HL-60 (cell line): ENCODE measurements around the gene FARP1.

ENCODE experiments used
- DNase-seq, 2 experiments: peaks; one replicate each; pipeline ENCODE4 v3.0.0-alpha.2; 2010 to 2020; ENCODE audit warnings: low read depth in 1 of 2, low spot score in 1 of 2
- H3K27ac ChIP-seq: fragments of 250-450 bp; sonication (Bioruptor Pico); replicated peaks from 2 replicates; pipeline ENCODE4 v1.5.1; 2020; ENCODE audit warnings: mild to moderate bottlenecking, moderate library complexity
- H3K27me3 ChIP-seq: fragments of 250-450 bp; sonication (Bioruptor Pico); 2 replicates; pipeline ENCODE4 v1.5.1; 2021; ENCODE audit warnings: mild to moderate bottlenecking, moderate library complexity; ENCODE audit not compliant: insufficient read depth, poor library complexity, severe bottlenecking
- H3K4me3 ChIP-seq: replicated peaks from 2 replicates; pipeline ENCODE4 v1.5.1; 2011; ENCODE audit warnings: mild to moderate bottlenecking, control low read depth, low read length; ENCODE audit not compliant: insufficient read depth
- GABPA ChIP-seq: IDR thresholded peaks from 2 replicates; pipeline ENCODE4 v1.6.1; 2012; ENCODE audit warnings: low read depth
- POLR2AphosphoS5 ChIP-seq: IDR thresholded peaks from 2 replicates; pipeline ENCODE4 v1.6.1; 2012; ENCODE audit warnings: low read depth
- SPI1 ChIP-seq: IDR thresholded peaks from 2 replicates; pipeline ENCODE4 v1.6.1; 2012; ENCODE audit warnings: low read depth, mild to moderate bottlenecking, borderline replicate concordance
- TF ChIP-seq, protein P1 (sequence below): IDR thresholded peaks from one replicate; pipeline ENCODE4 v1.5.1; 2011; ENCODE audit warnings: low read length, control low read depth, inconsistent platforms; ENCODE audit not compliant: insufficient read depth
- TF ChIP-seq, protein P2 (sequence below): IDR thresholded peaks from 2 replicates; pipeline ENCODE4 v1.6.1; 2012; ENCODE audit warnings: low read depth; ENCODE audit not compliant: insufficient replicate concordance

Gene FARP1

DNA sequence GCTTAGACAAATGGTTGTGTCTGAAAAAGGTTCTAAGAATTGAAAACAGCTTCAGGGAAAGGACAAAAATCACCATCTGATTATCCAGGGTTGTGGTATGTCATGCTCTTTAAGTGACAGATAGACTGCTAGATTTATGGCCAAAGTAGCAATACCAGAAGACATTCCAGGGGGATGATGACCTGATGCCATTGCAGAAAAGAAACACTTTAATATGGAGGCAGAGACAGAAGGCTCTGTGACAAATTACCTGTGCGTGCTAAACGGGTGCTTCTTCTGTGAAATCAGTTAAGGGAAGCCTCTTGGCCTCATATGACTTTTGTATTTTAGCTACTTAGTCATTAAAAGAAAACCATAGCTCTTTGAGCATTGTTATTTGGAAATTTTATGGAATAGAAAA lies 178.5 kb downstream of the FARP1 start:
- no peaks in the 10 kb centered on the region for H3K27me3 ChIP-seq
- TF ChIP-seq, protein P1, sequence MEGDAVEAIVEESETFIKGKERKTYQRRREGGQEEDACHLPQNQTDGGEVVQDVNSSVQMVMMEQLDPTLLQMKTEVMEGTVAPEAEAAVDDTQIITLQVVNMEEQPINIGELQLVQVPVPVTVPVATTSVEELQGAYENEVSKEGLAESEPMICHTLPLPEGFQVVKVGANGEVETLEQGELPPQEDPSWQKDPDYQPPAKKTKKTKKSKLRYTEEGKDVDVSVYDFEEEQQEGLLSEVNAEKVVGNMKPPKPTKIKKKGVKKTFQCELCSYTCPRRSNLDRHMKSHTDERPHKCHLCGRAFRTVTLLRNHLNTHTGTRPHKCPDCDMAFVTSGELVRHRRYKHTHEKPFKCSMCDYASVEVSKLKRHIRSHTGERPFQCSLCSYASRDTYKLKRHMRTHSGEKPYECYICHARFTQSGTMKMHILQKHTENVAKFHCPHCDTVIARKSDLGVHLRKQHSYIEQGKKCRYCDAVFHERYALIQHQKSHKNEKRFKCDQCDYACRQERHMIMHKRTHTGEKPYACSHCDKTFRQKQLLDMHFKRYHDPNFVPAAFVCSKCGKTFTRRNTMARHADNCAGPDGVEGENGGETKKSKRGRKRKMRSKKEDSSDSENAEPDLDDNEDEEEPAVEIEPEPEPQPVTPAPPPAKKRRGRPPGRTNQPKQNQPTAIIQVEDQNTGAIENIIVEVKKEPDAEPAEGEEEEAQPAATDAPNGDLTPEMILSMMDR, result no peak
- no peak for TF ChIP-seq POLR2AphosphoS5
- no peak for TF ChIP-seq SPI1
- TF ChIP-seq GABPA, result no peak
- TF ChIP-seq, protein P2, sequence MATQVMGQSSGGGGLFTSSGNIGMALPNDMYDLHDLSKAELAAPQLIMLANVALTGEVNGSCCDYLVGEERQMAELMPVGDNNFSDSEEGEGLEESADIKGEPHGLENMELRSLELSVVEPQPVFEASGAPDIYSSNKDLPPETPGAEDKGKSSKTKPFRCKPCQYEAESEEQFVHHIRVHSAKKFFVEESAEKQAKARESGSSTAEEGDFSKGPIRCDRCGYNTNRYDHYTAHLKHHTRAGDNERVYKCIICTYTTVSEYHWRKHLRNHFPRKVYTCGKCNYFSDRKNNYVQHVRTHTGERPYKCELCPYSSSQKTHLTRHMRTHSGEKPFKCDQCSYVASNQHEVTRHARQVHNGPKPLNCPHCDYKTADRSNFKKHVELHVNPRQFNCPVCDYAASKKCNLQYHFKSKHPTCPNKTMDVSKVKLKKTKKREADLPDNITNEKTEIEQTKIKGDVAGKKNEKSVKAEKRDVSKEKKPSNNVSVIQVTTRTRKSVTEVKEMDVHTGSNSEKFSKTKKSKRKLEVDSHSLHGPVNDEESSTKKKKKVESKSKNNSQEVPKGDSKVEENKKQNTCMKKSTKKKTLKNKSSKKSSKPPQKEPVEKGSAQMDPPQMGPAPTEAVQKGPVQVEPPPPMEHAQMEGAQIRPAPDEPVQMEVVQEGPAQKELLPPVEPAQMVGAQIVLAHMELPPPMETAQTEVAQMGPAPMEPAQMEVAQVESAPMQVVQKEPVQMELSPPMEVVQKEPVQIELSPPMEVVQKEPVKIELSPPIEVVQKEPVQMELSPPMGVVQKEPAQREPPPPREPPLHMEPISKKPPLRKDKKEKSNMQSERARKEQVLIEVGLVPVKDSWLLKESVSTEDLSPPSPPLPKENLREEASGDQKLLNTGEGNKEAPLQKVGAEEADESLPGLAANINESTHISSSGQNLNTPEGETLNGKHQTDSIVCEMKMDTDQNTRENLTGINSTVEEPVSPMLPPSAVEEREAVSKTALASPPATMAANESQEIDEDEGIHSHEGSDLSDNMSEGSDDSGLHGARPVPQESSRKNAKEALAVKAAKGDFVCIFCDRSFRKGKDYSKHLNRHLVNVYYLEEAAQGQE, result no peak
- no peak overlapping the region for H3K4me3 ChIP-seq
- no peak overlapping the region for H3K27ac ChIP-seq
- DNase-seq, result no peak

DNA sequence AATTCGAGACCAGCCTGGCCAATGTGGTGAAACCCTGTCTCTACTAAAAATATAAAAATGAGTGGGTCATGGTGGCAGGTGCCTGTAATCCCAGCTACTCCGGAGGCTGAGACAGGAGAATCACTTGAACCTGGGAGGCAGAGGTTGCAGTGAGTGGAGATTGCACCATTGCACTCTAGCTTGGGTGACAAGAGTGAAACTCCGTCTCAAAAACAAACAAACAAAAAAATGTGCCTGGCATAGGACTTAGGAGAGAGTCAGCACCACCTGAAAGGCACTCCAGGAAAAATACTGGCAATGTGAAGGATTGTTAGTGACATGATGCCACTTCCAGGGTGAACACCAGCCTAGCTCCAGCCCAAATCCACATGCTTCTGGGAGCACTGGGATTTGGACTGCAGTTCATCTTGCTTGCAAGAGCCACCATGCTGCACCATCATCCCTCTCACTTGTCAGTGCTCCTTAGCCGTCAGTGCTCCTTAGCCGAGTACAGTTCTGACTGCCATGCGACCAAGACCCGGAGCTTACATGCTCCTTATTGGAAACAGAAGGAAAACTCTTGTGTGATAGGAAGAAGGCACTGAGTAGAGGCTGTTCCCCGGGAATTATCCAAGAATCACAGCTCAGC lies 179.3 kb downstream of the FARP1 start:
- no peaks in the 10 kb centered on the region for H3K27me3 ChIP-seq
- no peak overlapping the region for H3K27ac ChIP-seq
- no peak for DNase-seq
- TF ChIP-seq POLR2AphosphoS5, result no peak
- no peak for TF ChIP-seq GABPA
- TF ChIP-seq, protein P2, result no peak
- TF ChIP-seq SPI1, result no peak
- TF ChIP-seq, protein P1, result no peak
- no peak overlapping the region for H3K4me3 ChIP-seq

DNA sequence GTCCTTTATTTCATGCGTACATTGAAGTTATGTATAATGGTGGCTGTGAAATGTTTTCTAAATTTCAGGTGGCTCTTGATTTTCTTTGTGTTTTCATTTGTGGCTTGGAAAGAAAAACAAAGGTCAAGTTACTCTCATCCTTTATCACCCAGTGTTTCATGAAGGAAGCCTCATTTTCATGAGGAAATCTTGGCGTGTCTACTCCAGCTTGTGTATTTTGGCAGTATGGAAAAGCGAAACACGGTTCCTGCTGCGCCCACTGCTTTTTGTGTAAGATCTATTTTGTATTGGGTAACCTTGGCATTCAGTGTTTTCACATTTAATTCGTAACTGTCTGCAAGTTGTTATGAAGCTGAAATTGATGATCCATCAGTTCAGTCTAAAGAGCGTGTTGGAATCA lies 181.2 kb downstream of the FARP1 start:
- no peaks in the 10 kb centered on the region for H3K27me3 ChIP-seq
- H3K27ac ChIP-seq, result no peak overlapping the region
- no peak for TF ChIP-seq GABPA
- TF ChIP-seq SPI1, result no peak
- no peak for TF ChIP-seq POLR2AphosphoS5
- TF ChIP-seq, protein P2, result no peak
- TF ChIP-seq, protein P1, result no peak
- DNase-seq, result no peak
- no peak overlapping the region for H3K4me3 ChIP-seq
